ENCODE measurements around the gene SPRR2A. TPM values are rescaled to one million over a fixed set of nuclear protein-coding genes. Genes with fewer than 3 reads are reported as not detected.
"Not testable (repeated sequence)": the region's sequence is repeated elsewhere in the genome, so short reads cannot be mapped to it uniquely, and the experiment has no call there.

The SPRR2A gene
- total RNA-seq = not detected

DNA sequence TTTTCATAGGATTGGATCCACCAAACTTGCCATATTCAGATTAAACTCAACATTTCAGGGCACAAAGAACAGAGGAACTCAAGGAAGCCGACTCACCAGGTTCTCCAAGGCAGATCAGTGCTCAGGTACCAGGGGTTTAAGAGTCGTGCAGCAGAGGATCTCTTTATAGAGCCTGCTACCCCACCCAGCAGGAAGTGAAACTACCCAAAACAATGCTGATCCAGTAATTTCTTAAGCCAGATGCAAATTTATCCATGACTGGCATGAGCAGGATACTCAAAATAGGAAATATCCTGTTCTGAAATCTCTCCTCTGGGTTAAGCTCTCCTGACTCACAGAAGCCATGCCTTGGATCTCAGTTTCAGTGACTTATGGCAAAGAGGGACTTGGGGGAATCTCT is at the start of gene SPRR2A:
TSS of gene SPRR2A (minus strand) at position 138 of the 400 bp plus-strand sequence. CDS start 777 bp downstream, outside the sequence.
- Histone ChIP-seq H3K27me3 (ENCODE audit: insufficient read depth, low read length) (peaks cover 11% of the 10 kb centered on the region), H3K4me3 (ENCODE audit: low read length) (no peak within 1 kb of the TSS), H3K4me1 (ENCODE audit: insufficient read depth, low read length) (peaks cover 3% of the 10 kb centered on the region), H3K9me3 (ENCODE audit: low read depth, low read length) (no peaks in the 10 kb centered on the region)

DNA sequence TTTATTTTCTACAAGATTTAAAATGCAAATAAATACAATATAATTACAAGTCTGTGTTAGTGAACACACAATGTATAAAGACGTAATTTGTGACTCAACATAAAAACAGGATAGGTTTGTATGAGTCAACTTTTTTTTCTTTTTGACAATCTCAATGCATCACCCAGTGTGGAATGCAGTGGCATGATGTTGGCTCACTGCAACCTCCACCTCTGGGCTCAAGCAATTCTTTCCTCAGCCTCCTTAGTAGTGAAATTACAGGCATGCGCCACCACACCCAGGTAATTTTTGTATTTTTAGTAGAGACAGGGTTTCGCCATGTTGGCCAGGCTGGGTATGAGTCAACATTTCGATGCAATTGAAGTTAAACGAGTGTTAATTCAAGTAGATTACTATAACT is 42.9 kb upstream of the SPRR2A start:
- Histone ChIP-seq H3K4me3 (ENCODE audit: low read length) (no peak overlapping the region), H3K4me1 (ENCODE audit: insufficient read depth, low read length) (no peaks in the 10 kb centered on the region), H3K27me3 (ENCODE audit: insufficient read depth, low read length) (no peaks in the 10 kb centered on the region), H3K9me3 (ENCODE audit: low read depth, low read length) (peaks cover 2% of the 10 kb centered on the region)

- H3K4me3 ChIP-seq (ENCODE audit: low read length) = no peak overlapping the region
- no peaks in the 10 kb centered on the region for H3K9me3 ChIP-seq (ENCODE audit: low read depth, low read length)
- no peaks in the 10 kb centered on the region for H3K27me3 ChIP-seq (ENCODE audit: insufficient read depth, low read length)
- no peaks in the 10 kb centered on the region for H3K4me1 ChIP-seq (ENCODE audit: insufficient read depth, low read length)
Observed at GRCh38 chr1:153099461-153100045, 42.2 kb upstream of the SPRR2A start.

- no peaks in the 10 kb centered on the region for H3K9me3 ChIP-seq (ENCODE audit: low read depth, low read length)
- no peaks in the 10 kb centered on the region for H3K27me3 ChIP-seq (ENCODE audit: insufficient read depth, low read length)
- no peak overlapping the region for H3K4me3 ChIP-seq (ENCODE audit: low read length)
- no peaks in the 10 kb centered on the region for H3K4me1 ChIP-seq (ENCODE audit: insufficient read depth, low read length)
Observed at GRCh38 chr1:153095764-153096163, 38.5 kb upstream of the SPRR2A start.

DNA sequence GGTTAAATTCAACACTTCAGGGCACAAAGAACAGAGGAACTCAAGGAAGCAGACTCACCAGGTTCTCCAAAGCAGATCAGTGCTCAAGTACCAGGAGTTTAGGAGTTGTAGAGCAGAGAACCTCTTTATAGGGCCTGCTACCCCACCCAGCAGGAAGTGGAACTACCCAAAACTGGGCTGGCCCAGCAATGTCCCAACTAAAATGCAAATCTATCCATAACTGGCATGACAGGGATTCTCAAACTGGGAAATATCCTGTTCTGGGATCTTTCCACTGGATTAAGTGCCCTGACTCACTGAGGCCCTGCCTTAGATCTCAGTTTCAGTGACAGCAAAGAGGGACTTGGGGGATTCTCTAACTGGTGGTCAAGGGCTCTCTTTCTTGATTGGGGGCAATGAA is 37.1 kb upstream of the SPRR2A start, which contains the start of gene SPRR2E:
TSS of gene SPRR2E (minus strand) at position 101 of the 400 bp plus-strand sequence. CDS start 775 bp downstream, outside the sequence.
- H3K27me3 ChIP-seq (ENCODE audit: insufficient read depth, low read length) = no peaks in the 10 kb centered on the region
- H3K4me1 ChIP-seq (ENCODE audit: insufficient read depth, low read length) = no peaks in the 10 kb centered on the region
- H3K9me3 ChIP-seq (ENCODE audit: low read depth, low read length) = no peaks in the 10 kb centered on the region
- H3K4me3 ChIP-seq (ENCODE audit: low read length) = no peak within 1 kb of the TSS

GRCh38 chr1:153087652-153088051 is 30.3 kb upstream of the SPRR2A start:
- H3K4me3 ChIP-seq (ENCODE audit: low read length) = no peak overlapping the region
- H3K27me3 ChIP-seq (ENCODE audit: insufficient read depth, low read length) = peaks cover 3% of the 10 kb centered on the region
- no peaks in the 10 kb centered on the region for H3K4me1 ChIP-seq (ENCODE audit: insufficient read depth, low read length)
- H3K9me3 ChIP-seq (ENCODE audit: low read depth, low read length) = no peaks in the 10 kb centered on the region

- Histone ChIP-seq H3K4me1 (ENCODE audit: insufficient read depth, low read length) (no peaks in the 10 kb centered on the region), H3K4me3 (ENCODE audit: low read length) (no peak overlapping the region), H3K27me3 (ENCODE audit: insufficient read depth, low read length) (peaks cover 3% of the 10 kb centered on the region), H3K9me3 (ENCODE audit: low read depth, low read length) (no peaks in the 10 kb centered on the region)
Observed at GRCh38 chr1:153081736-153082135, 24.4 kb upstream of the SPRR2A start.

- Histone ChIP-seq H3K9me3 (ENCODE audit: low read depth, low read length) (no peaks in the 10 kb centered on the region), H3K27me3 (ENCODE audit: insufficient read depth, low read length) (no peaks in the 10 kb centered on the region), H3K4me3 (ENCODE audit: low read length) (no peak overlapping the region), H3K4me1 (ENCODE audit: insufficient read depth, low read length) (no peaks in the 10 kb centered on the region)
Observed at GRCh38 chr1:153072806-153073726, 15.8 kb upstream of the SPRR2A start.

DNA sequence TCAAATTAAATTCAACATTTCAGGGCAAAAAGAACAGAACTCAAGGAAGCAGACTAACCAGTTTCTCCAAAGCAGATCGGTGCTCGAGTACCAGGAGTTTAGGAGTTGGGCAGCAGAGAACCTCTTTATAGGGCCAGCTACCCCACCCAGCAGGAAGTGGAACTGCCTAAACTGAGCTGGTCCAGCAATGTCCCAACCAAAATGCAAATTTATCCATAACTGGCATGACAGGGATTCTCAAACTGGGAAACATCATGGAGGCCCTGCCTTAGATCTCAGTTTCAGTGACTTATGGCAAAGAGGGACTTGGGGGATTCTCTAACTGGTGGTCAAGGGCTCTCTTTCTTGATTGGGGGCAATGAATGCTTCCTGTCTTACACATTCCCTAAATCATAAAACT is 14.2 kb upstream of the SPRR2A start, which contains the start of gene SPRR2B:
TSS of gene SPRR2B (minus strand) at position 101 of the 400 bp plus-strand sequence. CDS start 772 bp downstream, outside the sequence.
- Histone ChIP-seq H3K4me3 (ENCODE audit: low read length) (no peak within 1 kb of the TSS), H3K4me1 (ENCODE audit: insufficient read depth, low read length) (no peaks in the 10 kb centered on the region), H3K27me3 (ENCODE audit: insufficient read depth, low read length) (peaks cover 2% of the 10 kb centered on the region), H3K9me3 (ENCODE audit: low read depth, low read length) (no peaks in the 10 kb centered on the region)

DNA sequence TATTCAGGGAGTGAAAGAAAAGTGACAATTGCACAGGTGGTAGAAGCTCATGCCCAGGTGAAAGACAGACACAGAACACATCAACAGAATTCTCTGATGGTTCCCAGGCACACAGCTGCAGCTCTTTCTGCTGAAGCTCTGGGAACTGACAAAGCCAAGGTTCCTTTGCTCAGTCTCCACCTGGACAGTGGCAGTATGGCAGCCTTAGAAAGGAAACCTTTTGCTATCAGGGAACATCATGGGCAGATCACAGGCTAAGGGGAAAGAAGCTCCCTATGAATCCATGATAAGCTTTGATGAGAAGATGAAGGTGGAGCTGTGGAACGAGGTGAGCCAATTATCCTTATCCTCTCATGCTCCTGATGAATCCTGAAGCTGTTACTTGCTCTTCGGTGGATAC is 12.9 kb upstream of the SPRR2A start:
- Histone ChIP-seq H3K4me1 (ENCODE audit: insufficient read depth, low read length) (no peaks in the 10 kb centered on the region), H3K27me3 (ENCODE audit: insufficient read depth, low read length) (peaks cover 3% of the 10 kb centered on the region), H3K4me3 (ENCODE audit: low read length) (no peak overlapping the region), H3K9me3 (ENCODE audit: low read depth, low read length) (no peaks in the 10 kb centered on the region)

GRCh38 chr1:153058826-153059784 is 1.8 kb upstream of the SPRR2A start:
- no peaks in the 10 kb centered on the region for H3K9me3 ChIP-seq (ENCODE audit: low read depth, low read length)
- peaks cover 14% of the 10 kb centered on the region for H3K27me3 ChIP-seq (ENCODE audit: insufficient read depth, low read length)
- H3K4me3 ChIP-seq (ENCODE audit: low read length) = no peak overlapping the region
- peaks cover 3% of the 10 kb centered on the region for H3K4me1 ChIP-seq (ENCODE audit: insufficient read depth, low read length)

GRCh38 chr1:153058154-153058553 is 842 bp upstream of the SPRR2A start:
- Histone ChIP-seq H3K9me3 (ENCODE audit: low read depth, low read length) (no peaks in the 10 kb centered on the region), H3K27me3 (ENCODE audit: insufficient read depth, low read length) (peaks cover 11% of the 10 kb centered on the region), H3K4me1 (ENCODE audit: insufficient read depth, low read length) (peaks cover 3% of the 10 kb centered on the region), H3K4me3 (ENCODE audit: low read length) (no peak overlapping the region)

DNA sequence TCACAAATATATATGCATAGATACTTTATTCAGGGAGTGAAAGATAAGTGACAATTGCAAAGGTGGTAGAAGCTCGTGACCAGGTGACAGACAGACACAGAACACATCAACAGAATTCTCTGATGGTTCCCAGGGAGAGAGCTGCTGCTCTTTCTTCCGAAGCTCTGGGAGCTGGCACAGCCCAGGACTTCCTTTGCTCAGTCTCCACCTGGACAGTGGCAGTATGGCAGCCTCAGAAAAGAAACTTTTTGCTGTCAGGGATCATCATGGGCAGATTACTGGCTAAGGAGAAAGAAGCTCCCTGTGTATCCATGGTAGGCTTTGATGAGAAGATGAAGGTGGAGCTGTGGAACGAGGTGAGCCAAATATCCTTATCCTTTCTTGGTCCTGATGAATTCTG is 1.2 kb downstream of the SPRR2A start:
- not testable (repeated sequence) for H3K4me3 ChIP-seq (ENCODE audit: low read length); H3K4me1 ChIP-seq (ENCODE audit: insufficient read depth, low read length); H3K9me3 ChIP-seq (ENCODE audit: low read depth, low read length)
- peaks cover 11% of the 10 kb centered on the region for H3K27me3 ChIP-seq (ENCODE audit: insufficient read depth, low read length)

DNA sequence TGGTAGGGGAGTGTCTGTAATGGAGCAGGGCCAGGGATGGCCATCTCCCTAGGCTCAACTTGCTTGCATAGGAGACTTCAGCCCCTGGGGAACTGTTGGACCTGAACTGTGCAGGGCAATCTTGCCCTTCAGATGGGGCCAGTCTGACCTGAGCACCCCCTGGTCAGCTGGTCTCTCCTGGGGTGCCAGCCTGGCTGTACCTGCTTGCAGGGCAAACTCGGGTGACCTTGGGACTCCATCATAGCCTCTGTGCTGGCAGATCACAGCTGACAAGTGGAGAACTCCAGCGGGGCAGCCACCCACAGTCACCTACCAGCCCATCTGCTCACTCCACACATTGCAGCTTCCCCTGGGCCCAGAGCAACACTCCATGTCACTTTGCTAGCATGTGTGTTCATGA is 8.1 kb downstream of the SPRR2A start:
- Histone ChIP-seq H3K4me1 (ENCODE audit: insufficient read depth, low read length) (no peaks in the 10 kb centered on the region), H3K4me3 (ENCODE audit: low read length) (no peak overlapping the region), H3K27me3 (ENCODE audit: insufficient read depth, low read length) (peaks cover 6% of the 10 kb centered on the region), H3K9me3 (ENCODE audit: low read depth, low read length) (no peaks in the 10 kb centered on the region)

Data from mononuclear cell (primary cell).